Loucy (cell line): Measurements from ENCODE around the gene CPNE9.

Experiments
- CTCF ChIP-seq: fragments of 200-600 bp; sonication (generic); conservative IDR thresholded peaks from 2 replicates; pipeline ENCODE4 v1.5.1; 2014; ENCODE audit warnings: mild to moderate bottlenecking, antibody characterized with exemption, low read length
- EZH2phosphoT487 ChIP-seq: fragments of 200-600 bp; IDR thresholded peaks from 2 replicates; pipeline ENCODE4 v1.6.1; 2018; ENCODE audit warnings: antibody characterized with exemption, mild to moderate bottlenecking, moderate library complexity, borderline replicate concordance

GRCh38 chr3:9730657-9731205 is 27.1 kb downstream of the CPNE9 start:
- TF ChIP-seq EZH2phosphoT487: no peak
- no peak for TF ChIP-seq CTCF
